ENCODE data around the gene CABP1. TPM values are rescaled to one million over a fixed set of nuclear protein-coding genes. Genes with fewer than 3 reads are reported as not detected.

The CABP1 gene
- total RNA-seq, 1 experiment from 2014 or later, result not detected

- ChIA-PET POLR2A (no interaction called here), CTCF (no interaction called here)
- Histone ChIP-seq H3K27ac (ENCODE audit: low read length) (no peak overlapping the region), H3K27me3 (ENCODE audit: control insufficient read depth, insufficient read depth, low read length) (peaks cover 4% of the 10 kb centered on the region), H3K9me3 (ENCODE audit: control insufficient read depth, insufficient read depth, low read depth, low read length) (no peaks in the 10 kb centered on the region), H3K36me3 (ENCODE audit: control insufficient read depth, insufficient read depth, low read length) (no peaks in the 10 kb centered on the region), H3K4me1 (ENCODE audit: control insufficient read depth, insufficient read depth, low read length) (peaks cover 8% of the 10 kb centered on the region), H3K4me3 (ENCODE audit: low read depth in 2 of 2, low read length in 2 of 2) (no peak overlapping the region)
- no peak for ATAC-seq
- DNase-seq (ENCODE audit: low read depth, low spot score), result no peak
- in situ Hi-C loops (cut with HindIII; ENCODE audit: low pct_unique_long_range_greater_than_20kb, low sequenced_read_pairs) (no loop called here), intact Hi-C loops (cut with micrococcal nuclease; ENCODE audit: unreplicated experiment) (no loop called here)
- no TSS peak for BruUV-seq (replicated peaks)
- TF ChIP-seq SIN3A (IDR thresholded peaks at IDR 0.05; ENCODE audit: borderline replicate concordance, insufficient read depth, low read depth, low read length), result no peak
- TF ChIP-seq POLR2AphosphoS5 (IDR thresholded peaks at IDR 0.05; ENCODE audit: low read depth, low read length), result no peak
These were observed 11.4 kb downstream of the CABP1 start for GRCh38 chr12:120651821-120652220.

DNA sequence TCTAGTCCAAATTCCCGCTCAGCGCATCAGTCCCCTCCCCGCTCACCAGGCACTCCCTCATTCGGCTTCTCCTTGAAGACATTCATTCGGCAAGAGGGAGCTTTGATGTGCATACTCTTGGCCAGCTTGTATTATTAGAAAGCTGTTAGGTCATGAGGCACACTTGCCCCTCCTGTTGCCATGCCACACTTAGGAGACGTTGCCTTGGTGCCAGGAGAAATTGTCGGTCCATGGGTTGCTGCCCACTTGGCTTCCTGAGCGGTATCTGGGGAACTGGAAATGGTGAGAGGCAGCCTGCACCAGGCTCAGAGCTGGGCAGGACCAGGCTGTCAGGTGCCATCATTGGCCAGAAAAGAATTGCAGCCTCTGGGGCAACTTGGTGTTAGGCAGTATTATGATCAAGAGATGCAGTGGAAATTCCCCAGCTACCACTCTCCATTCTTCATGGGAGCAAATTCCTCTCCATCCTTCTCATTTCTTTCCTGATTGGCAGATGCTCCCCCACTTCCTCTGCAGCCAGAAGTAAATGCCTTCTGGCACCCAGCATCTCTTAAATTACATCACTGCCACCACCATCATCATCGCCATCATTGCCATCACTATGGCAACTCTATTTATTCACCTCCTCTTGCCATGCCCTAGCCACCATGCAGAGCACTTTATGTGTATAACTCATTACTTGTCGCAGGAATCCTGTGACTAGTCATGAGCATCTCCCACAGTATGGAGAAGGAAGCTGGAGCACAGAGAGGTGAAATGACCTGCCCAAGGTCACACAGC is 12.4 kb downstream of the CABP1 start:
- ChIA-PET CTCF (interaction anchor here (0.6 kb wide), 1 partner anchor 126 kb away, joined by 3 read pairs; no protein-coding TSS in a partner anchor), POLR2A (interaction anchor here (0.5 kb wide), 1 partner anchor 10 kb away, joined by 7 read pairs; no protein-coding TSS in a partner anchor)
- H3K27me3 ChIP-seq (ENCODE audit: control insufficient read depth, insufficient read depth, low read length), result peaks cover 4% of the 10 kb centered on the region
- intact Hi-C loops (cut with micrococcal nuclease; ENCODE audit: unreplicated experiment) (no loop called here), in situ Hi-C loops (cut with HindIII; ENCODE audit: low pct_unique_long_range_greater_than_20kb, low sequenced_read_pairs) (no loop called here)
- peaks cover 8% of the 10 kb centered on the region for H3K4me1 ChIP-seq (ENCODE audit: control insufficient read depth, insufficient read depth, low read length)
- TF ChIP-seq, protein P1, sequence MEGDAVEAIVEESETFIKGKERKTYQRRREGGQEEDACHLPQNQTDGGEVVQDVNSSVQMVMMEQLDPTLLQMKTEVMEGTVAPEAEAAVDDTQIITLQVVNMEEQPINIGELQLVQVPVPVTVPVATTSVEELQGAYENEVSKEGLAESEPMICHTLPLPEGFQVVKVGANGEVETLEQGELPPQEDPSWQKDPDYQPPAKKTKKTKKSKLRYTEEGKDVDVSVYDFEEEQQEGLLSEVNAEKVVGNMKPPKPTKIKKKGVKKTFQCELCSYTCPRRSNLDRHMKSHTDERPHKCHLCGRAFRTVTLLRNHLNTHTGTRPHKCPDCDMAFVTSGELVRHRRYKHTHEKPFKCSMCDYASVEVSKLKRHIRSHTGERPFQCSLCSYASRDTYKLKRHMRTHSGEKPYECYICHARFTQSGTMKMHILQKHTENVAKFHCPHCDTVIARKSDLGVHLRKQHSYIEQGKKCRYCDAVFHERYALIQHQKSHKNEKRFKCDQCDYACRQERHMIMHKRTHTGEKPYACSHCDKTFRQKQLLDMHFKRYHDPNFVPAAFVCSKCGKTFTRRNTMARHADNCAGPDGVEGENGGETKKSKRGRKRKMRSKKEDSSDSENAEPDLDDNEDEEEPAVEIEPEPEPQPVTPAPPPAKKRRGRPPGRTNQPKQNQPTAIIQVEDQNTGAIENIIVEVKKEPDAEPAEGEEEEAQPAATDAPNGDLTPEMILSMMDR (IDR thresholded peaks at IDR 0.05), result no peak
- TF ChIP-seq POLR2AphosphoS5 (IDR thresholded peaks at IDR 0.05; ENCODE audit: low read depth, low read length) (no peak), SIN3A (IDR thresholded peaks at IDR 0.05; ENCODE audit: borderline replicate concordance, insufficient read depth, low read depth, low read length) (no peak), TCF7L2 (IDR thresholded peaks at IDR 0.05; ENCODE audit: low read depth, low read length) (no peak)
- TF ChIP-seq, protein P2, sequence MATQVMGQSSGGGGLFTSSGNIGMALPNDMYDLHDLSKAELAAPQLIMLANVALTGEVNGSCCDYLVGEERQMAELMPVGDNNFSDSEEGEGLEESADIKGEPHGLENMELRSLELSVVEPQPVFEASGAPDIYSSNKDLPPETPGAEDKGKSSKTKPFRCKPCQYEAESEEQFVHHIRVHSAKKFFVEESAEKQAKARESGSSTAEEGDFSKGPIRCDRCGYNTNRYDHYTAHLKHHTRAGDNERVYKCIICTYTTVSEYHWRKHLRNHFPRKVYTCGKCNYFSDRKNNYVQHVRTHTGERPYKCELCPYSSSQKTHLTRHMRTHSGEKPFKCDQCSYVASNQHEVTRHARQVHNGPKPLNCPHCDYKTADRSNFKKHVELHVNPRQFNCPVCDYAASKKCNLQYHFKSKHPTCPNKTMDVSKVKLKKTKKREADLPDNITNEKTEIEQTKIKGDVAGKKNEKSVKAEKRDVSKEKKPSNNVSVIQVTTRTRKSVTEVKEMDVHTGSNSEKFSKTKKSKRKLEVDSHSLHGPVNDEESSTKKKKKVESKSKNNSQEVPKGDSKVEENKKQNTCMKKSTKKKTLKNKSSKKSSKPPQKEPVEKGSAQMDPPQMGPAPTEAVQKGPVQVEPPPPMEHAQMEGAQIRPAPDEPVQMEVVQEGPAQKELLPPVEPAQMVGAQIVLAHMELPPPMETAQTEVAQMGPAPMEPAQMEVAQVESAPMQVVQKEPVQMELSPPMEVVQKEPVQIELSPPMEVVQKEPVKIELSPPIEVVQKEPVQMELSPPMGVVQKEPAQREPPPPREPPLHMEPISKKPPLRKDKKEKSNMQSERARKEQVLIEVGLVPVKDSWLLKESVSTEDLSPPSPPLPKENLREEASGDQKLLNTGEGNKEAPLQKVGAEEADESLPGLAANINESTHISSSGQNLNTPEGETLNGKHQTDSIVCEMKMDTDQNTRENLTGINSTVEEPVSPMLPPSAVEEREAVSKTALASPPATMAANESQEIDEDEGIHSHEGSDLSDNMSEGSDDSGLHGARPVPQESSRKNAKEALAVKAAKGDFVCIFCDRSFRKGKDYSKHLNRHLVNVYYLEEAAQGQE (IDR thresholded peaks at IDR 0.05; ENCODE audit: insufficient read depth in 1 of 2, low read depth in 2 of 2, low read length in 1 of 2), result no peak
- no peaks in the 10 kb centered on the region for H3K9me3 ChIP-seq (ENCODE audit: control insufficient read depth, insufficient read depth, low read depth, low read length)
- no TSS peak for BruUV-seq (replicated peaks)
- no peak overlapping the region for H3K27ac ChIP-seq (ENCODE audit: low read length)
- ATAC-seq, result no peak
- no peak overlapping the region for H3K4me3 ChIP-seq (ENCODE audit: low read depth in 2 of 2, low read length in 2 of 2)
- DNase-seq (ENCODE audit: low read depth, low spot score), result no peak
- no peaks in the 10 kb centered on the region for H3K36me3 ChIP-seq (ENCODE audit: control insufficient read depth, insufficient read depth, low read length)

DNA sequence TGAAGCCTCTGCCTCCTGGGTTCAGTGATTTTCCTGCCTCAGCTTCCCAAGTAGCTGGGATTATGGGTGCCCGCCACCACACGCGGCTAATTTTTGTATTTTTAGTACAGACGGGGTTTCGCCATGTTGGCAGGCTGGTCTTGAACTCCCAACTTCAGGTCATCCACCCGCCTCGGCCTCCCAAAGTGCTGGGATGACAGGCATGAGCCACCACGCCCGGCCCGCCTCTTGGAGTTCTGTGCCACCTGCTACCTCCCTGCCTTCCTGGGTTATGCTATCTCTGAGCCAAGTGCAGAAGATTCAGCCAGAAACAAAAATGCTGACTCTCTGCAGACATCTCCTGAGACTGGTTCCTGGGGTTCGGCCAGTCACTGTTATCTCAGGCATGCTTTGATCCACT is 13.2 kb downstream of the CABP1 start:
- Histone ChIP-seq H3K36me3 (ENCODE audit: control insufficient read depth, insufficient read depth, low read length) (no peaks in the 10 kb centered on the region), H3K4me3 (ENCODE audit: low read depth in 2 of 2, low read length in 2 of 2) (no peak overlapping the region), H3K27me3 (ENCODE audit: control insufficient read depth, insufficient read depth, low read length) (peaks cover 4% of the 10 kb centered on the region), H3K4me1 (ENCODE audit: control insufficient read depth, insufficient read depth, low read length) (peaks cover 8% of the 10 kb centered on the region), H3K9me3 (ENCODE audit: control insufficient read depth, insufficient read depth, low read depth, low read length) (no peaks in the 10 kb centered on the region), H3K27ac (ENCODE audit: low read length) (no peak overlapping the region)
- ChIA-PET POLR2A (interaction anchor here (0.5 kb wide), 1 partner anchor 9 kb away, joined by 7 read pairs; no protein-coding TSS in a partner anchor), CTCF (no interaction called here)
- no peak for DNase-seq (ENCODE audit: low read depth, low spot score)
- intact Hi-C loops (cut with micrococcal nuclease; ENCODE audit: unreplicated experiment) (no loop called here), in situ Hi-C loops (cut with HindIII; ENCODE audit: low pct_unique_long_range_greater_than_20kb, low sequenced_read_pairs) (no loop called here)
- ATAC-seq, result no peak
- TF ChIP-seq SIN3A (IDR thresholded peaks at IDR 0.05; ENCODE audit: borderline replicate concordance, insufficient read depth, low read depth, low read length), result no peak
- no peak for TF ChIP-seq POLR2AphosphoS5 (IDR thresholded peaks at IDR 0.05; ENCODE audit: low read depth, low read length)
- TF ChIP-seq, protein P1 (IDR thresholded peaks at IDR 0.05), result no peak
- TF ChIP-seq, protein P2 (IDR thresholded peaks at IDR 0.05; ENCODE audit: insufficient read depth in 1 of 2, low read depth in 2 of 2, low read length in 1 of 2), result no peak
- no peak for TF ChIP-seq TCF7L2 (IDR thresholded peaks at IDR 0.05; ENCODE audit: low read depth, low read length)
- no TSS peak for BruUV-seq (replicated peaks)

Data from Panc1 (cell line).